NT2/D1 (cell line): ENCODE measurements around the gene ACSBG1.

Source experiments
- SUZ12 ChIP-seq: IDR thresholded peaks from 2 replicates; pipeline ENCODE4 v1.6.1; 2011; ENCODE audit not compliant: insufficient read length, insufficient read depth; ENCODE audit errors: extremely low read depth
- YY1 ChIP-seq: IDR thresholded peaks from 2 replicates; pipeline ENCODE4 v1.6.1; 2011; ENCODE audit not compliant: insufficient read length, insufficient read depth
- ZNF274 ChIP-seq: IDR thresholded peaks from 2 replicates; pipeline ENCODE4 v1.6.1; 2011; ENCODE audit warnings: mild to moderate bottlenecking, low read depth, low read length

GRCh38 chr15:78195735-78196201, 38.6 kb downstream of the ACSBG1 start:
- no peak for TF ChIP-seq ZNF274
- TF ChIP-seq YY1, result no peak
- no peak for TF ChIP-seq SUZ12
